ENCODE measurements around the gene TNKS1BP1.
A peak's percentile ranks its signal among the peaks of the same experiment; 100 is the strongest.
"Not testable (repeated sequence)": the region's sequence is repeated elsewhere in the genome, so short reads cannot be mapped to it uniquely, and the experiment has no call there.

The TNKS1BP1 gene

GRCh38 chr11:57347336-57347735, 22.6 kb upstream of the TNKS1BP1 start:
- TF ChIP-seq GATA1 (IDR thresholded peaks at IDR 0.05; ENCODE audit: low read depth, low read length) (no peak), POLR2A (IDR thresholded peaks at IDR 0.05; ENCODE audit: low read length) (no peak)
- no peak for DNase-seq

DNA sequence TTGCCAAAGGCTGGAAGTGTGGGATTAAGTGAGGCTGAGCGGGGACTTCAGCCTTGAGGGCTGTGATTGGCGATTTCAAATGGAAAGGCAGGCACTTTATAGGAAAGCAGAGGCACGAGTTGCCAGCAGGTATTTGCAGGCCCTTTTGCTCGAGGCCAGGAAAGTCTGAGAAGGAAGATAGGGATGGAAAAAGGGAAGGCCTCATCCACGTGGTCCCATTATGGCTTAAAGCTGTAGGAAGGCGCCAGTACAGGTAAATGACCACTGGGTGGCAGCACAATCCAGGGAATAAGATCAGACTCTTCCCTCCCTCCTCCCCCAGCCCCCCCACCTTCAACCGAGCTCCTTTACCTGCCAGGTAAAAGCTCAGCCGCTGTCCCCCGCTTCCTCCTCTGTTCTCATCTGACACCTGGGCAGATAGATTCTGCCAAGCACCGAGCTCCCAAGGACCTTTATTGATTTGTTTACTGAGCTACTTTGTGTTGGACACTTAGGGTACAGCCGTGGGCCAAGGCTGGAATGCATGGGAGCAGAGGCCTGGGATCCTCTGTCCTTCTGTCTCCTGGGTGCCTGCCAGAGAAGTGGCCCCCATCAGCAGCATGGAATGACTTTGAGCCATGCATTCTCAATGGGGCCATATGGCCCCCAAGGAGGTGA, 20.9 kb upstream of the TNKS1BP1 start:
- TF ChIP-seq POLR2A (IDR thresholded peaks at IDR 0.05; ENCODE audit: low read length) (no peak), GATA1 (IDR thresholded peaks at IDR 0.05; ENCODE audit: low read depth, low read length) (no peak)
- DNase-seq = peak; percentile 72 to 88

- TF ChIP-seq GATA1 (IDR thresholded peaks at IDR 0.05; ENCODE audit: low read depth, low read length) (no peak), POLR2A (IDR thresholded peaks at IDR 0.05; ENCODE audit: low read length) (no peak)
- DNase-seq = no peak
Measured at GRCh38 chr11:57344826-57345225, 20.1 kb upstream of the TNKS1BP1 start.

- no peak for TF ChIP-seq POLR2A (IDR thresholded peaks at IDR 0.05; ENCODE audit: low read length)
- no peak for TF ChIP-seq GATA1 (IDR thresholded peaks at IDR 0.05; ENCODE audit: low read depth, low read length)
- no peak for DNase-seq
Measured at GRCh38 chr11:57343825-57344224, 19.1 kb upstream of the TNKS1BP1 start.

GRCh38 chr11:57342702-57343101, 17.9 kb upstream of the TNKS1BP1 start:
- TF ChIP-seq POLR2A (IDR thresholded peaks at IDR 0.05; ENCODE audit: low read length) = no peak
- no peak for TF ChIP-seq GATA1 (IDR thresholded peaks at IDR 0.05; ENCODE audit: low read depth, low read length)
- DNase-seq = no peak

- DNase-seq = no peak
- TF ChIP-seq GATA1 (IDR thresholded peaks at IDR 0.05; ENCODE audit: low read depth, low read length) (no peak), POLR2A (IDR thresholded peaks at IDR 0.05; ENCODE audit: low read length) (no peak)
Measured at GRCh38 chr11:57341250-57341808, 16.6 kb upstream of the TNKS1BP1 start.

DNA sequence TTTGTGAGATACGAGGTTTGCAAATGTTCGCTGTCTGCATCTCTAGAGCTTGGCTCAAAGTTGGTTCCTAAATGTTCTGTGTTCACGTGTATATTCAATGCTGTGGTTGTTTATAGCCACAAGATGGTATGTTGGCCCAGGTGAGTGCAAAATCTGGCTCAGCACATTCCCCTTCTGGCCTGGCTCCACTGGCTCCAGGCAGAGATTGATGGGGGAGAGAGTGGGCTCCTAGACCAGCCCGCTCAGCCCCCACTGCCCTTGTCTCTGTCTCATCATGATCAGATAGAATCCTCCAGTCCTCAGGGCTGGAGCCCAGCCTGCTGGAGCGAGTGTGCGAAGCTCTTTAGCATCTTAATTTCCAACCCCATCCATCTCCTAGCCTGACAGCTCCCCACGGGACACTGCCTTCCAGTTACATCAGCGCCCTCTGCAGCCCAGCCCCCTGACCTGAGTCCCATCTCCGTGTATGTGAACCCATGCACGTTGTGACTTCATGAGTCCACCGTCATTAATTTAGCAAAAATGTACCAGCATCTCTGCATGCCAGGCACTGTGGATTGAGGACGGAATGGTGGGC, 15.4 kb upstream of the TNKS1BP1 start:
- DNase-seq = peak; percentile 30 to 31
- TF ChIP-seq GATA1 (IDR thresholded peaks at IDR 0.05; ENCODE audit: low read depth, low read length) (no peak), POLR2A (IDR thresholded peaks at IDR 0.05; ENCODE audit: low read length) (no peak)

DNA sequence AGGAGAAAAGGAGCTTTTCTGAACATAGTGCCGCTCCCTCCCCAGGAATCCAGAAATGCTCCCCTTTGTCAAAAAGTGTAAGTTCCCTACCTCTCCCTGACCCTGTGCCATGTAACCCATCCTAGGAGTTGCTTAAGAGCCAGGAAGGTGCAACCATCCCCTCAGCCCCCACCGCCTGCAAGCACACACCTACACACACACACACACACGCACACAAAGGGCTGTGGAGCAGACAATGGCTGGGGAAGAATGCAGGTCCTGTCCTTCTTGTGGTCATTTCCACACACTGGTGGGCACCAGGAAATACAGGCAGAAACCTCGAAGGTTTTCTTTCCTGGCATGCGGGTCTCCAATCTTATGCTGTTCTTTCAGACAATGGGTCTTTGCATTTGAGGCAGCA, 14.6 kb upstream of the TNKS1BP1 start:
- TF ChIP-seq POLR2A (IDR thresholded peaks at IDR 0.05; ENCODE audit: low read length) = no peak
- no peak for TF ChIP-seq GATA1 (IDR thresholded peaks at IDR 0.05; ENCODE audit: low read depth, low read length)
- no peak for DNase-seq

DNA sequence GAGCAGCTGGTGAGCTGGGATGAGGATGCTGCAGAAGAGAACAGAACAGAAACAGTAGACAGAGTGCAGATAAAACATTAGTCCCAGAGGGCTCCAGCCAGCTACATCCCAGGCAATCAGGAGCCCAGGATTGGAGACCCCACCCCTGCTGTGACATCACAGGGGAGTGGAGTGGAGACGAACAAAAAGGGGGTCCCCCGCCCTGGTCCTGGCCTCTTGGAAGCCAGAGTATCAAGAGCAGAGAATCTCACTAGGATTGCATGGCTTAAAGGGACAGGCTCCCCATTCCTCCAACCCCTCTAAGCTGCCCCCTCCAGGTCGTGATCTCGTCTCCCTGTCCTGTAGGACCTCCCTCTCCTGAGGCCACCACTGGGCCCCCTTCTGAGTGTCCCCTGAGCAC, 13.4 kb upstream of the TNKS1BP1 start, which contains the start of gene P2RX3:
Gene P2RX3, plus strand, starts transcription at position 211 of the 400 bp plus-strand sequence. CDS start 199 bp downstream, outside the sequence.
- TF ChIP-seq GATA1 (IDR thresholded peaks at IDR 0.05; ENCODE audit: low read depth, low read length) (no peak), POLR2A (IDR thresholded peaks at IDR 0.05; ENCODE audit: low read length) (no peak)

GRCh38 chr11:57336856-57337255, 12.1 kb upstream of the TNKS1BP1 start:
- not testable (repeated sequence) for DNase-seq

More for the DNA sequence above, 13.4 kb upstream of the TNKS1BP1 start, which contains the start of gene P2RX3:
- no peak for DNase-seq

DNA sequence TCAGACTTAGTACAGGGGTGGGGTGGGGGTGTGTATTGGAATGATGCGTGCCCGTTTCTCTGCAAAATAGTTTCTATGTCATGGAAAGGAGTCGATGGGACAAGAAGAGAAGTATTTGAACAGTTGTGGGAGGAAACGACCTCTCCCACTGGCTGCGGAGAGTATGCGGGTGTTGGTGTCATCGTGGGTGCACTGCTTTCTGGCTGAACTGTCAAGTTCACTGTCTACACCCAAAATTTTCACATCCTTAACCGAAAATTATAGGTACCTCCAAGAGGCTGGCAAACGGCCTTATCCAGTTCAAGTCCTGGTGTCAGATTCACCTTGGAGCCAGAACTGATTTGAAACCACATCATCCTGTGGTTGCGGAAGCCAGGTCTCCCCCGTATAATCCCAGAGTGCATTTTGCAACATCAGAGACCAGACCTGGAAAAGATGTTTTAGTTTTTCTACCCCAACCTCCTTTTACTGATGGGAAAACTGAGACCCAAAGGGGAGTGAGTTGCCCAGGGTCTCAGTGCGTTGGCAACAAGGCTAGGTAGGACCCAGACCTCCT, 11.4 kb upstream of the TNKS1BP1 start:
- no peak for DNase-seq
- TF ChIP-seq GATA1 (IDR thresholded peaks at IDR 0.05; ENCODE audit: low read depth, low read length) (no peak), POLR2A (IDR thresholded peaks at IDR 0.05; ENCODE audit: low read length) (no peak)

- no peak for TF ChIP-seq GATA1 (IDR thresholded peaks at IDR 0.05; ENCODE audit: low read depth, low read length)
- TF ChIP-seq POLR2A (IDR thresholded peaks at IDR 0.05; ENCODE audit: low read length) = peak; percentile 64
- peak; percentile 91 for DNase-seq
Measured at GRCh38 chr11:57335343-57336110, 10.8 kb upstream of the TNKS1BP1 start, which contains the start of gene SSRP1. Gene SSRP1, minus strand, starts transcription at chr11:57335892. Its CDS starts 771 bp downstream, at chr11:57335121.

GRCh38 chr11:57335023-57335342, 10.2 kb upstream of the TNKS1BP1 start:
- TF ChIP-seq POLR2A (IDR thresholded peaks at IDR 0.05; ENCODE audit: low read length) (no peak), GATA1 (IDR thresholded peaks at IDR 0.05; ENCODE audit: low read depth, low read length) (no peak)
- DNase-seq = no peak
